PC-9 (cell line): ENCODE results near the gene ATAD3B. TPM values are rescaled to one million over a fixed set of nuclear protein-coding genes. Genes with fewer than 3 reads are reported as not detected.
"Not testable (repeated sequence)": the region's sequence is repeated elsewhere in the genome, so short reads cannot be mapped to it uniquely, and the experiment has no call there.

ENCODE experiments used
- BruUV-seq: library from RNA; stranded (reverse); fragments of 400-500 nt; replicated peaks from 2 replicates; lab custom pipeline; 2021; lab: Mats Ljungman, UMichigan
- CTCF ChIA-PET: fragments of 300-600 bp; sonication (Branson Sonifier 250); formaldehyde crosslinking; loops from one replicate; lab custom pipeline; 2022; ENCODE audit warnings: antibody characterized with exemption; lab: Charles Lee
- POLR2A ChIA-PET: fragments of 300-600 bp; sonication (Branson Sonifier 250); formaldehyde crosslinking; loops from one replicate; lab custom pipeline; 2022; ENCODE audit warnings: antibody characterized with exemption; ENCODE audit not compliant: unreplicated experiment; lab: Charles Lee
- DNase-seq, 2 experiments: peaks; one replicate each; pipeline versions ENCODE4 v3.0.0 to v3.0.0-alpha.2; 2015 to 2022; ENCODE audit warnings: mixed read lengths in 1 of 2
- H2AFZ ChIP-seq: fragments of 200-600 bp; sonication (generic); 2 replicates; pipeline ENCODE4 v1.8.1; 2017; ENCODE audit warnings: antibody characterized with exemption
- H3F3A ChIP-seq: fragments of 200-600 bp; sonication (generic); 2 replicates; pipeline ENCODE4 v1.8.1; 2017; ENCODE audit warnings: antibody characterized with exemption, mild to moderate bottlenecking, low read depth; ENCODE audit not compliant: insufficient read depth
- H3K27ac ChIP-seq: fragments of 200-600 bp; sonication (generic); 2 replicates; pipeline ENCODE4 v1.6.1; 2016; ENCODE audit warnings: mixed run types
- H3K27me3 ChIP-seq: fragments of 200-600 bp; sonication (generic); 2 replicates; pipeline ENCODE4 v1.6.1; 2016; ENCODE audit warnings: low read depth, mixed run types; ENCODE audit not compliant: insufficient read depth
- H3K36me3 ChIP-seq: fragments of 200-600 bp; sonication (generic); 2 replicates; pipeline ENCODE4 v1.6.1; 2016; ENCODE audit warnings: low read depth, mixed run types
- H3K4me1 ChIP-seq: fragments of 200-600 bp; sonication (generic); replicated peaks from 2 replicates; pipeline ENCODE4 v1.6.1; 2016; ENCODE audit warnings: mixed run types; ENCODE audit not compliant: insufficient read depth
- H3K4me2 ChIP-seq: fragments of 200-600 bp; sonication (generic); 2 replicates; pipeline ENCODE4 v1.6.1; 2017; ENCODE audit warnings: mixed run types
- H3K4me3 ChIP-seq: fragments of 200-600 bp; sonication (generic); 2 replicates; pipeline ENCODE4 v1.6.1; 2016; ENCODE audit warnings: mixed run types
- H3K79me2 ChIP-seq: fragments of 200-600 bp; sonication (generic); 2 replicates; pipeline ENCODE4 v1.6.1; 2017; ENCODE audit warnings: low read depth, mixed run types
- H3K9me2 ChIP-seq: fragments of 200-600 bp; sonication (generic); 2 replicates; pipeline ENCODE4 v1.8.1; 2017; ENCODE audit warnings: mild to moderate bottlenecking; ENCODE audit not compliant: insufficient read depth
- H3K9me3 ChIP-seq: fragments of 200-600 bp; sonication (generic); 2 replicates; pipeline ENCODE4 v1.8.1; 2016; ENCODE audit warnings: low read depth; ENCODE audit not compliant: insufficient read depth
- H4K20me1 ChIP-seq: fragments of 200-600 bp; sonication (generic); 2 replicates; pipeline ENCODE4 v1.8.1; 2017; ENCODE audit not compliant: insufficient read depth
- EZH2 ChIP-seq: fragments of 200-600 bp; sonication (generic); IDR thresholded peaks from 2 replicates; pipeline ENCODE4 v1.8.0; 2017; ENCODE audit warnings: antibody characterized with exemption, low read depth
- intact Hi-C: fragments of 100-400 bp; cut with micrococcal nuclease; formaldehyde crosslinking; loops from one replicate; pipeline ENCODE4 v1.10.0; 2022; ENCODE audit not compliant: unreplicated experiment
- total RNA-seq: library from RNA; stranded (reverse); gene quantifications from 2 replicates; pipeline ENCODE4 v1.2.3, GENCODE V29; 2021
- TF ChIP-seq, protein P1 (sequence below): fragments of 200-600 bp; sonication (generic); conservative IDR thresholded peaks from 2 replicates; pipeline ENCODE4 v1.6.1; 2017; ENCODE audit warnings: mixed run types, antibody characterized with exemption, mild to moderate bottlenecking, moderate library complexity

Gene ATAD3B
- total RNA-seq, 1 experiment from 2014 or later = 32.8 TPM

DNA sequence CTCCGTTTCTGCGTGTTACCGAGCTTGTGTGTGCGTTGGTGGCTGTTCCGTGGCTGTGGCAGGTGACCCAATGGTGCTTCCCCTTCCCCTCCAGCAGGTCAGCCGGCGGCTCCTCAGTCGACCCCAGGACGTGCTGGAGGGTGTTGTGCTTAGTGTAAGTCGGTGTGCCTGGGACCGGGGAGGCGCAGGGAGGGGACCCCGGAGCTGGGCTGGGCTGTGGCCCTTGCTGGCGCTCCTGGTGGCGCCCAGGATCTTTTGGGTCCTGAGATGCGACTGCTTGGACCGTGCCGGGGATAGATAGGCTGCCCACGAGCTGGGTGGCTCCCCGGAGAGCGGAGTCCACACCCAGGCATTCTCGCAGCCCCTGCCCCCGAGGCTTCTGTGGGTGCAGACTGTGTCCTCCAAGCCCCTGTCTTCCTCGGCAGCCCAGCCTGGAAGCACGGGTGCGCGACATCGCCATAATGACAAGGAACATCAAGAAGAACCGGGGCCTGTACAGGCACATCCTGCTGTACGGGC lies 16.1 kb upstream of the ATAD3B start:
- Histone ChIP-seq H3K4me3 (no peak overlapping the region), H3K4me2 (no peak overlapping the region), H3F3A (no peaks in the 10 kb centered on the region), H3K79me2 (no peaks in the 10 kb centered on the region), H3K36me3 (no peaks in the 10 kb centered on the region), H3K4me1 (no peaks in the 10 kb centered on the region), H3K27ac (no peak overlapping the region), H3K9me2 (no peaks in the 10 kb centered on the region), H2AFZ (no peak overlapping the region), H4K20me1 (no peaks in the 10 kb centered on the region), H3K9me3 (no peaks in the 10 kb centered on the region), H3K27me3 (no peaks in the 10 kb centered on the region)
- TF ChIP-seq, protein P1, sequence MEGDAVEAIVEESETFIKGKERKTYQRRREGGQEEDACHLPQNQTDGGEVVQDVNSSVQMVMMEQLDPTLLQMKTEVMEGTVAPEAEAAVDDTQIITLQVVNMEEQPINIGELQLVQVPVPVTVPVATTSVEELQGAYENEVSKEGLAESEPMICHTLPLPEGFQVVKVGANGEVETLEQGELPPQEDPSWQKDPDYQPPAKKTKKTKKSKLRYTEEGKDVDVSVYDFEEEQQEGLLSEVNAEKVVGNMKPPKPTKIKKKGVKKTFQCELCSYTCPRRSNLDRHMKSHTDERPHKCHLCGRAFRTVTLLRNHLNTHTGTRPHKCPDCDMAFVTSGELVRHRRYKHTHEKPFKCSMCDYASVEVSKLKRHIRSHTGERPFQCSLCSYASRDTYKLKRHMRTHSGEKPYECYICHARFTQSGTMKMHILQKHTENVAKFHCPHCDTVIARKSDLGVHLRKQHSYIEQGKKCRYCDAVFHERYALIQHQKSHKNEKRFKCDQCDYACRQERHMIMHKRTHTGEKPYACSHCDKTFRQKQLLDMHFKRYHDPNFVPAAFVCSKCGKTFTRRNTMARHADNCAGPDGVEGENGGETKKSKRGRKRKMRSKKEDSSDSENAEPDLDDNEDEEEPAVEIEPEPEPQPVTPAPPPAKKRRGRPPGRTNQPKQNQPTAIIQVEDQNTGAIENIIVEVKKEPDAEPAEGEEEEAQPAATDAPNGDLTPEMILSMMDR = no peak
- no peak for TF ChIP-seq EZH2
- CTCF ChIA-PET = no interaction called here
- POLR2A ChIA-PET = no interaction called here
- intact Hi-C loops = no loop called here
- no peak for DNase-seq
- no TSS peak for BruUV-seq

- CTCF ChIA-PET, H3K9me3 ChIP-seq, POLR2A ChIA-PET, H2AFZ ChIP-seq, H3K4me3 ChIP-seq, intact Hi-C loops, H3K27ac ChIP-seq, H3K79me2 ChIP-seq, BruUV-seq, H3F3A ChIP-seq, H3K4me2 ChIP-seq, H3K4me1 ChIP-seq, H3K36me3 ChIP-seq, H4K20me1 ChIP-seq, H3K27me3 ChIP-seq, DNase-seq, H3K9me2 ChIP-seq: not testable (repeated sequence)
These were observed 15.6 kb upstream of the ATAD3B start for GRCh38 chr1:1455934-1456333.

DNA sequence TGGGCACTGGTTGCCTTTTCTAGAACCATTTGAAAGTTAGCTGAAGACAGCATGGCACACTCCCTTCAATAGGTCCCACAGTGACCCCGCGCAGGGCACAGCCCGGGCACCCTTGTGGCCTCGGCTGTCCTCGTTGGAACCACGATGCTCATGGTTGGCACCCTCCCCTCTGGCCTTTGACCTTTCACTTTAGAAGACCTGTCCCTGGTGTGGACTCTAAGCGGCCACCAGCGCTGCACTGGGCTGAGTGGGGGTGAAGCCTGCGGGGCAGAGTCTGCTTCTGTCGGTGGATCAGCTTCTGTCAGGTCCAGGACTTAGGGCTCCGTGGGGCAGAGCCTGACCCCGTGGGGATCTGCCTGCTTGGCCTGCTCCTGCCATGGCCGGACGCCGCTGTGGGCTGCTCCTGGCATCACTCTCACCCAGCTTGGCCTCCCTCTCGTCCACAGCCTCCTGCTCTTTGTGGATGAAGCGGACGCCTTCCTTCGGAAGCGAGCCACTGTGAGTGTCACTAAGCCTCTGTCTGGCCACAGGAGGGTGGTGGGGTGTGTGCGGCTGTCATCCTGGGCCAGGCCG lies 14.8 kb upstream of the ATAD3B start:
- H3K79me2 ChIP-seq, H3K27ac ChIP-seq, BruUV-seq, intact Hi-C loops, H3K4me2 ChIP-seq, H3F3A ChIP-seq, H3K27me3 ChIP-seq, H4K20me1 ChIP-seq, H3K36me3 ChIP-seq, DNase-seq, H3K4me3 ChIP-seq, CTCF ChIA-PET, POLR2A ChIA-PET, H3K9me2 ChIP-seq, H2AFZ ChIP-seq, H3K9me3 ChIP-seq, H3K4me1 ChIP-seq: not testable (repeated sequence)

GRCh38 chr1:1459156-1459555 lies 12.4 kb upstream of the ATAD3B start:
- POLR2A ChIA-PET, H3K4me3 ChIP-seq, H3K79me2 ChIP-seq, H4K20me1 ChIP-seq, H3K4me1 ChIP-seq, H3K9me2 ChIP-seq, H2AFZ ChIP-seq, CTCF ChIA-PET, H3F3A ChIP-seq, BruUV-seq, H3K27ac ChIP-seq, H3K36me3 ChIP-seq, H3K4me2 ChIP-seq, H3K9me3 ChIP-seq, DNase-seq, intact Hi-C loops, H3K27me3 ChIP-seq: not testable (repeated sequence)

DNA sequence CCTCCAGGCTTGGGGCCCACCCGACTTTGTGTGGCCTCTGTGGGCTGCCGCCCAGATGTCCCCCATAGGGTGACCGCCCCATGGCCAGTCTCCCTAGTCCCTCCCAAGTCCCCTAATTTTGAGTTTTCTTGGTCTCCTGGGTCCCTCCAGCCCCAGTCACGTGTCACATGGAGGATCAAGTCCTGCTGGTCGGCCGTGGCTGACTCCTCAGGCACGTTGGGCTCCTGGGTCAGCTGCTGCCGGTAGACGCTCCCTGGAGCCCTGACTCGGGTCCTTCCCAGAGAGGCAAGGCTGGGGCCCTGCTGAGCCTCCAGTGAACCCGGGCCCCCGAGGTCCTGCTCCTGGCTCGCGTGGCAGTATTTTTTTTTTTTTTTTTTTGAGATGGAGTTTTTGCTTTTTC lies 11.9 kb upstream of the ATAD3B start:
- BruUV-seq, H3K36me3 ChIP-seq, DNase-seq, H3K4me2 ChIP-seq, H3K27ac ChIP-seq, H3F3A ChIP-seq, H3K4me1 ChIP-seq, H2AFZ ChIP-seq, H3K9me2 ChIP-seq, H3K27me3 ChIP-seq, H3K9me3 ChIP-seq, intact Hi-C loops, POLR2A ChIA-PET, H3K4me3 ChIP-seq, H4K20me1 ChIP-seq, H3K79me2 ChIP-seq: not testable (repeated sequence)
- CTCF ChIA-PET = interaction anchor here (0.6 kb wide), 1 partner anchor 48 kb away, joined by 4 read pairs; no protein-coding TSS in a partner anchor
